Forelimb muscle (tissue), 1 donor: ENCODE results near the gene PDZD2. TPM values are rescaled to one million over a fixed set of nuclear protein-coding genes. Genes with fewer than 3 reads are reported as not detected.
A peak's percentile ranks its signal among the peaks of the same experiment; 100 is the strongest.
"Not testable (repeated sequence)": the region's sequence is repeated elsewhere in the genome, so short reads cannot be mapped to it uniquely, and the experiment has no call there.

ENCODE experiments used
- DNase-seq: peaks from one replicate; pipeline ENCODE4 v3.0.0-alpha.2; 2013; ENCODE audit warnings: low read depth
- polyA plus RNA-seq: library from polyadenylated mRNA; unstranded; fragments of 120-200 nt; gene quantifications from one replicate; pipeline ENCODE4 v1.2.1, GENCODE V29; 2013; ENCODE audit not compliant: insufficient read length

PDZD2 gene
- polyA plus RNA-seq, 1 donor, result 6.1 TPM

DNA sequence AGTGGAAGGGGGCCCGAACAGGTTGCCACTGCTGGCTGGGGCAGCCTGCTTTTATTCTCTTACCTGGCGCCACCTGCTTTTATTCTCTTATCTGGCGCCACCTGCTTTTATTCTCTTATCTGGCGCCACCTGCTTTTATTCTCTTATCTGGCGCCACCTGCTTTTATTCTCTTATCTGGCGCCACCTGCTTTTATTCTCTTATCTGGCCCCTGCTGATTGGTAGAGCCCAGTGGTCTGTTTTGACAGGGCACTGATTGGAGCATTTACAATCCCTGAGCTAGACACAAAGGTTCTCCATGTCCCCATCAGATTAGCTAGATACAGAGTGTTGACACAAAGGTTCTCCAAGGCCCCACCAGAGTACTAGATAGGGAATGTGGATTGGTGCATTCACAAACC, 52.5 kb downstream of the PDZD2 start:
- not testable (repeated sequence) for DNase-seq

- DNase-seq, result no peak
Observed at GRCh38 chr5:31692561-31693221, 53.8 kb downstream of the PDZD2 start.

- DNase-seq, result no peak
Observed at GRCh38 chr5:31698673-31699072, 59.7 kb downstream of the PDZD2 start.

- no peak for DNase-seq
Observed at GRCh38 chr5:31701642-31702299, 62.8 kb downstream of the PDZD2 start.

DNA sequence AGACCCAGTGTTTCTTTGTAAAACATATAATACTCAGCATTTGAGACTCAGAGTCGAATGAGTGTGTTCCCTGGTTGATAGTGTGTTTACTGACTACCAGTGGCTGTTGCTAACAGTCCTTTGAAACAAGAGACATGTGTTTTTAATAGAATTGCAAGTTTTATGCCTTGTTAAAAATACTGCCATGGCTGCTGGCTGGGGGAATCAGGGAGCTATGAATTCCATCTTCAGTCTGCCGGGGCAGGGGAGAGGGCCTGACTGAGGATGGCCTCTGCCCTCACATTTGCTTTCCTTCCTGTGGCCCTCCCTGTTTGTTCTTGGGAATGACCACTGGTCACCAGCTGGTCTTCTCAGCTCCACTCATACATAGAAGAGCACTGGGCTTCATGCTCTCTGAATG, 63.8 kb downstream of the PDZD2 start:
- DNase-seq, result peak; percentile 49

DNA sequence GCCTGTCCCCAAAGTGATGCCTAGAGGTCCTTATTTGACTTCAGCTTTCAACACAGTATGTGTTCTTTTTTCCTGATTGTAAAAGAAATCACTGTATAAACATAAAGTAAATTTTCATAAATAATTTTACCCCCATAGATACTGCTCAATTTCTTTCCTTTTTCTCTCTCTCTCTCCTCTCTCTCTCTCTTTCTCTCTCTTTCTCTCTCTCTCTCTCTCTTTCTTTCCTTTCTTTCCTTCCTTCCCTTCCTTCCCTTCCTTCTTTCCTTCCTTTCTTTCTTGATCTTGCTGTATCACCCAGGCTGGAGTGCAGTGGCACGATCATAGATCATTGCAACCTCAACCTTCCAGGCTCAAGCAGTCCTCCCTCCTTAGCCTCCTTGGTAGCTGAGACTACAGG, 64.8 kb downstream of the PDZD2 start:
- no peak for DNase-seq

DNA sequence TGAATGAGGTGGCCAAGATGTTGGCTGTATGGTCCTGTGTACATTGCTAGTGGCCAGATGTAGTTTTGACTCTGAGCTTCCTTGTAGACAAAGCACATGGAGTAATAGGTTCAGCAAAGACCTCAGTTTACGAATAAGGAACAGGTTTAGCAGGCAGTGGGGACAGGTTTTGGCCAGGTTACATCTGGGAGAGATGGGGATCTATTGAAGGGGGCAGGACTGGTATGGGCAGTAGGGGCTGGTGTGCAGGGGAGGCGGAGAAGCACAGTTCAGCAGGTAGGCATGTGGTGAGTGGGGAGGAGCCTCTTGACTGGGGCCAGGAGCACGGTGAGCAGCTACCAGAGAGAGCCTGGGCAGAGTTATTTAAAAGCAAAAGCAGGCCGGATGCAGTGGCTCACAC, 67.3 kb downstream of the PDZD2 start:
- no peak for DNase-seq

- DNase-seq, result no peak
Observed at GRCh38 chr5:31707329-31707728, 68.4 kb downstream of the PDZD2 start.

DNA sequence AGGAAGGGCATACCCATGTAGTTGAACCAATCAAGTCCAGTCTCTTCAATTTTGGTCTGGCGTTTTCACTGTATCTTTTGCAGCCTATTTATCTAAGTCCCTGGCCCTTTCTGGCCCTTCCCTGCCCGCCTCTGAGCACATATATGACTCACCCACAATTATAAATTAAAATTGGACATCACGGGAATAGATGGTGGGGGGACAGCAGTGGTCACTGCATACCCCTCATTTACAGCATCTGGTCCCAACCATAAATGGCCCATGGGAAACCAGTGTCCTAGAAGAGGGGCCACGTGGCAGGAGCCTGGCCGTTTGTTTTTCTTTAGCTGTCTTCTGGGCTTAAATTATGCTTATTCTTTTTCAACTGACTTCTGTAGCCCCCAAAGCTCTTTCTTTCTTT, 69.2 kb downstream of the PDZD2 start:
- DNase-seq, result no peak

DNA sequence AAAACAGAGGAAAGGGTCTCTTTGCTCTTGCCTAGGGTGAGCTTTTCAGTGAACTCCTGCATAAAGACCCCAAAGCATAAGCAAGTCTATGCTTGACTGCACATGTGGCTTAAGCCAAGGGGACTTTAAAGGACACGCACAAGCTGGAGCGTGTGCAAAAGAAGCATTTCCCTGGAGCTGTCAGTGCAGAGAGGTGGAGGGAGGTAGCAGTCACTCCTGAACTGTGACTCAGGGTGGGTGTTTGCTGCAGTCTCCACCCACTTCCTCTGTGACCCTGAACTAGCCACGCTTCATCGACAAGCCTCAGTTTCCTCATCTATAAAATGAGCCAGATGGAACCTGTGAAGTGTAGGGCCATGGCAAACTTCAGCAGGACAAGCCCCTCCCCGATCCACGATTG, 72.4 kb downstream of the PDZD2 start:
- DNase-seq, result no peak

- DNase-seq, result no peak
Observed at GRCh38 chr5:31711935-31712592, 73.1 kb downstream of the PDZD2 start.

DNA sequence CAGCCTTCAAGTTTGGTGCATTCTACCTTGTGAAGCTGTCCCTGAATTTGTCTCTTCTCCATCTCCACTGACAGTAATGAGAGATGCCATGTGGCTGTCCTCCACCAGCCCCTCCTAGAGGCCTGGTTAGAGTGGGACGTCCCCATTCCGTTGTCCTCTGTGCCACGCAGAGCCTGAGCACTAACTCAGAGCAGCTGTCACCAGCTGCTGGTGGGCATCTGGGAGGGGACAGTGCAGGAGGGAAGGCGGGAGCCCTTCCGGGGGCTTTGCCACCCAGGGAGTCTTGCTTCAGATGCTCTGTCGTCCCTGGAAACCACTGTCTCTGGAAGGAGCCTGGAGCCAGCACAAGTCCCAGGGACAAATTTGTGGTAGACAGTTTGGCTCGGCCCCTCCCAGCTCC, 78.6 kb downstream of the PDZD2 start:
- DNase-seq, result no peak

GRCh38 chr5:31720004-31720403, 81.1 kb downstream of the PDZD2 start:
- no peak for DNase-seq

DNA sequence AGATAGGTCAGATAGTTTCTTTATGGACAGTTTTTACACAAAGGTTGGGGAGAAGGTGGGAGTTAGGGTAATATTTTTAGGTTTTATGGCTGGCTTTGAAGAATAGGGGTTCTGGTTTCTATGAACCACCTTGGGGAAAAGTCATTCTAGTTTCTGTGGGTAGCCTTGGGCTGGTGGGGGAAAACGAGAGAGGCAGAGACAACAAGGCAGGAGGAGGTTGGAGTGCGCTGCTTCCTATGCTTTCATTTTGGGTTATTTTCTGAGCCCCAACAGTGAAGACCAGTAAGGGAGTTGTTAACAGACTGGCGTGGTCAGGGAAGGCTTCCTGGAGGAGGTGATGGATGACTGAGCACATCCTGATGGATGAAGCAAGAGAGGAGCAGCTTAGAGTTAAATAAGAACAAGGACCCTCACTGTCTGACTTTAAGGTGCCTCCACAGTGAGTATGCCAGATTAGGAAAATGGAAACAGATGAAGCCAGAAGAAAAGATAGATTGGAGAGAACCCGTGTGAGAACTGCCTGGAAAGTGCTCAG, 81.9 kb downstream of the PDZD2 start:
- no peak for DNase-seq

- no peak for DNase-seq
Observed at GRCh38 chr5:31722111-31722510, 83.2 kb downstream of the PDZD2 start.

GRCh38 chr5:31725996-31726395, 87.1 kb downstream of the PDZD2 start:
- no peak for DNase-seq

DNA sequence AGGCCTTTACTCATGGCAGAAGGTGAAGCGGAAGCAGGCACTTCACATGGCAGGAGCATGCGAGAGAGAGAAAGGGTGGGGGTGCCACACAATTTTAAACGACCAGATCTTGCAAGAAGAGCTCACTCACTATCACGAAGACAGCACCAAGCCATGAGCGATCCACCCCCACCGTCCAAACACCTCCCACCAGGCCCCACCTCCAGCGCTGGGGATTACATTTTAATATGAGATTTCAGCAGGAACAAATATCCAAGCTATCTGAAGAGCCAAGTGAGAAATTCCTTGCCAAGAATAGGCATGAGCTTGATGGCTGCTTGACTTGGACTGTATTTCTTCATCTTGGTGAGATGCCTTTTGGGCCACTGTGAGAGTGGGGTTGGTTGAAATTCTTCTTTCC, 88.0 kb downstream of the PDZD2 start:
- DNase-seq, result no peak

- no peak for DNase-seq
Observed at GRCh38 chr5:31728039-31728438, 89.1 kb downstream of the PDZD2 start.

- DNase-seq, result not testable (repeated sequence)
Observed at GRCh38 chr5:31728806-31729205, 89.9 kb downstream of the PDZD2 start.

DNA sequence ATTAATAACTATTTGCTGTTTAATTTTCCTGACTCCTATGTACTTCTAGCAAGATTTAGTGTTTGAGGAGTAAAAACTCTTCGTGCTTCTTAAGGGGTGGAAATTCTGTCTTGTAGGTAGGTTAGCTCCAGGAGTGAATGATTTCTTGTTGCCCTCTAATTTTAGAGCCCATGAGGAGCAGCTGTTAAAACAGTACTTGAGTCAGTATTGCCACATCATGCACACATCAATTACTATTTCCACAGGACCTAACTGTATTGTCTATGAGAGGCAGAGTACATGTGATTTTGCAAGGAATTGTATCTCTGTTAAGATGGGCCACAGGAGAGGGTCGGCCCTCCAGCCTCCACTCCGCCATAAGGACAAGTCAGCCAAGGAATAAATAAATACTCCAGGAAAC, 91.2 kb downstream of the PDZD2 start:
- no peak for DNase-seq

DNA sequence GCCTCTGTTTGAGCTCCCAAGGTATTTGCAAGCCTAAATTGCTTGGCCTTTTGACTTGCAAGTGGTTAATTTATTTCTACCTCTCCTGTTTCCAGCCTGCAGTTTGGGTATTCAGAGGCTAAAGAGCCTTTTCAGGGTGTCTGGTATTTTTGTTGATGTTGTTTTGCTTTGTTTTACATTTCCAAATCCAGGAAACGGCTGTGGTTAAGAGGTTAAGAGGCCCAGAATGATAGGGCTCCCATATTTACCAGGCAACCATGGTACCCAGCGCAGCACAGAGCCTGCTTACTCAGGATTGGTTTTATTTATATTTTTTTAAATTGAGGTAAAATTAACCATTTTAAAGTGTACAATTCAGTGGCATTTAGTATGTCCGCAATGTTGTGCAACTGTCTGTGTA, 92.1 kb downstream of the PDZD2 start:
- no peak for DNase-seq

- no peak for DNase-seq
Observed at GRCh38 chr5:31731710-31732301, 92.9 kb downstream of the PDZD2 start.

- not testable (repeated sequence) for DNase-seq
Observed at GRCh38 chr5:31732821-31733220, 93.9 kb downstream of the PDZD2 start.
